DND-41 (cell line): ENCODE results near the gene PRKAB1.

Experiments
- ATAC-seq: fragments of 200-7000 bp; cut with Tn5 transposase; 3 replicates; pipeline ENCODE4 v1.9.1; 2021; ENCODE audit warnings: low read depth; ENCODE audit not compliant: insufficient read depth
- DNase-seq: peaks from one replicate; pipeline ENCODE4 v3.0.0-alpha.2; 2020
- H2AFZ ChIP-seq: 2 replicates; pipeline ENCODE4 v1.6.0; 2012; ENCODE audit warnings: low read depth, low read length
- H3K27ac ChIP-seq: 2 replicates; pipeline ENCODE4 v1.5.1; 2012; ENCODE audit warnings: low read length, inconsistent platforms
- H3K27me3 ChIP-seq: fragments of 200-600 bp; sonication (generic); 2 replicates; pipeline ENCODE4 v1.6.0; 2012; ENCODE audit warnings: low read length, mild to moderate bottlenecking, inconsistent platforms; ENCODE audit not compliant: insufficient read depth, poor library complexity
- H3K36me3 ChIP-seq: 2 replicates; pipeline ENCODE4 v1.5.1; 2012; ENCODE audit warnings: low read length, inconsistent platforms; ENCODE audit not compliant: insufficient read depth
- H3K4me1 ChIP-seq: 2 replicates; pipeline ENCODE4 v1.5.1; 2012; ENCODE audit warnings: mild to moderate bottlenecking, low read length; ENCODE audit not compliant: insufficient read depth
- H3K4me2 ChIP-seq: 2 replicates; pipeline ENCODE4 v1.6.0; 2012; ENCODE audit warnings: mild to moderate bottlenecking, moderate library complexity, low read length, inconsistent platforms; ENCODE audit not compliant: insufficient read depth
- H3K4me3 ChIP-seq, 2 experiments: fragments of 200-600 bp in 1 of 2; shearing (Covaris generic) in 1 of 2; 2 replicates each; pipeline ENCODE4 v1.5.1; 2012 to 2016; ENCODE audit warnings: inconsistent platforms in 2 of 2, low read length in 2 of 2, mild to moderate bottlenecking in 2 of 2, low read depth in 1 of 2, moderate library complexity in 1 of 2
- H3K79me2 ChIP-seq: 2 replicates; pipeline ENCODE4 v1.6.0; 2012; ENCODE audit warnings: low read length, inconsistent platforms; ENCODE audit not compliant: insufficient read depth
- H3K9ac ChIP-seq: 2 replicates; pipeline ENCODE4 v1.6.0; 2012; ENCODE audit warnings: low read depth, mild to moderate bottlenecking, inconsistent platforms, low read length, moderate library complexity
- H3K9me3 ChIP-seq: 2 replicates; pipeline ENCODE4 v1.5.1; 2012; ENCODE audit warnings: low read length, moderate library complexity, mild to moderate bottlenecking, inconsistent platforms; ENCODE audit not compliant: insufficient read depth, severe bottlenecking
- H4K20me1 ChIP-seq: 2 replicates; pipeline ENCODE4 v1.6.0; 2012; ENCODE audit warnings: low read length; ENCODE audit not compliant: insufficient read depth
- EZH2 ChIP-seq: IDR thresholded peaks from 3 replicates; pipeline ENCODE4 v1.6.1; 2012; ENCODE audit warnings: borderline replicate concordance, low read depth, mild to moderate bottlenecking, moderate library complexity, low read length, inconsistent platforms; ENCODE audit not compliant: severe bottlenecking
- TF ChIP-seq, protein P1 (sequence below): IDR thresholded peaks from 2 replicates; pipeline ENCODE4 v1.5.1; 2012; ENCODE audit warnings: borderline replicate concordance, low read length, moderate library complexity, mild to moderate bottlenecking; ENCODE audit not compliant: poor library complexity, severe bottlenecking; ENCODE audit errors: extremely low read depth

The PRKAB1 gene

DNA sequence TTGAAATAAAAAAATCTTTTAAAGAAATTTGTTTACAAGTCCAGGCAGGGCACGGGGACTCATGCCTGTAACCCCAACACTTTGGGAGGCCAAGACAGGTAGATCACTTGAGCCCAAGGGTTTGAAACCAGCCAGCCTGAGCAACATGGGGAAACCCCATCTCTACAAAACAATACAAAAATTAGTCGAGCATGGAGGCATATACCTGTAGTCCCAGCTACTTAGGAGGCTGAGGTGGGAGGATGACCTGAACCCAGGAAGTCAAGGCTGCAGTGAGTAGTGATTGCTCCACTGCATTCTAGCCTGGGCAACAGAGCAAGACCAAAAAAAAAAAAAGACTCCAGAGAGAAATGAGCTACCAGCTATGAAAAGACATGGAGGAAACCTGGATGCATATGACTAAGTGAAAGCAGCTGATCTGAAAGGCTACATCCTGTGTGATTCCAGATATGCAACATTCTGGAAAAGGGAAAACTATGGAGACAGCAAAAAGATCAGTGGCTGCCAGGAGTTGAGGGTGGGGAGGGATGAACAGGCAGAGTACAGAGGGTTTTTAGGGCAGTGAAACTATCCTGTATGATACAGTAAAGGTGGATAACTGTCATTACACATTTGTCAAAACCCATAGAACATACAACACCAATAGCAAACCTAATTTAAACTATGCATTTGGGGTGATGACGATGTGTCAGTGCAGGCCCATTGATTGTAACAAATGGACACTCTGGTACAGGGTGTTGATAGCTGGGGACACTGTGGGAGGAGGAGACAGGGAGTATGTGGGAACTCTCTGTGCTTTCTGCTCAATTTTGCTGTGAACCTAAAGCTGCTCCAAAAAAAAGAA, 59.9 kb downstream of the PRKAB1 start:
- Histone ChIP-seq H3K79me2 (no peaks in the 10 kb centered on the region), H3K27me3 (no peaks in the 10 kb centered on the region), H3K36me3 (peaks cover 67% of the 10 kb centered on the region), H2AFZ (no peak overlapping the region), H3K9ac (no peak overlapping the region), H3K4me1 (no peaks in the 10 kb centered on the region), H3K4me3 (no peak overlapping the region), H4K20me1 (no peaks in the 10 kb centered on the region; the same call in 1 of the 2 replicates), H3K4me2 (no peak overlapping the region), H3K9me3 (no peaks in the 10 kb centered on the region), H3K27ac (no peak overlapping the region)
- TF ChIP-seq EZH2: no peak
- TF ChIP-seq, protein P1, sequence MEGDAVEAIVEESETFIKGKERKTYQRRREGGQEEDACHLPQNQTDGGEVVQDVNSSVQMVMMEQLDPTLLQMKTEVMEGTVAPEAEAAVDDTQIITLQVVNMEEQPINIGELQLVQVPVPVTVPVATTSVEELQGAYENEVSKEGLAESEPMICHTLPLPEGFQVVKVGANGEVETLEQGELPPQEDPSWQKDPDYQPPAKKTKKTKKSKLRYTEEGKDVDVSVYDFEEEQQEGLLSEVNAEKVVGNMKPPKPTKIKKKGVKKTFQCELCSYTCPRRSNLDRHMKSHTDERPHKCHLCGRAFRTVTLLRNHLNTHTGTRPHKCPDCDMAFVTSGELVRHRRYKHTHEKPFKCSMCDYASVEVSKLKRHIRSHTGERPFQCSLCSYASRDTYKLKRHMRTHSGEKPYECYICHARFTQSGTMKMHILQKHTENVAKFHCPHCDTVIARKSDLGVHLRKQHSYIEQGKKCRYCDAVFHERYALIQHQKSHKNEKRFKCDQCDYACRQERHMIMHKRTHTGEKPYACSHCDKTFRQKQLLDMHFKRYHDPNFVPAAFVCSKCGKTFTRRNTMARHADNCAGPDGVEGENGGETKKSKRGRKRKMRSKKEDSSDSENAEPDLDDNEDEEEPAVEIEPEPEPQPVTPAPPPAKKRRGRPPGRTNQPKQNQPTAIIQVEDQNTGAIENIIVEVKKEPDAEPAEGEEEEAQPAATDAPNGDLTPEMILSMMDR: no peak
- DNase-seq: no peak
- ATAC-seq: no peak

GRCh38 chr12:119728444-119728745, 60.5 kb downstream of the PRKAB1 start:
- H3K4me3 ChIP-seq: no peak overlapping the region
- no peak overlapping the region for H3K27ac ChIP-seq
- H3K9me3 ChIP-seq: no peaks in the 10 kb centered on the region
- no peaks in the 10 kb centered on the region for H3K79me2 ChIP-seq
- H3K36me3 ChIP-seq: peaks cover 72% of the 10 kb centered on the region
- H3K9ac ChIP-seq: no peak overlapping the region
- DNase-seq (no peak), ATAC-seq (no peak)
- no peaks in the 10 kb centered on the region for H3K27me3 ChIP-seq
- no peaks in the 10 kb centered on the region; the same call in 1 of the 2 replicates for H4K20me1 ChIP-seq
- no peak overlapping the region for H2AFZ ChIP-seq
- H3K4me2 ChIP-seq: no peak overlapping the region
- no peak for TF ChIP-seq EZH2
- TF ChIP-seq, protein P1: no peak
- H3K4me1 ChIP-seq: no peaks in the 10 kb centered on the region

DNA sequence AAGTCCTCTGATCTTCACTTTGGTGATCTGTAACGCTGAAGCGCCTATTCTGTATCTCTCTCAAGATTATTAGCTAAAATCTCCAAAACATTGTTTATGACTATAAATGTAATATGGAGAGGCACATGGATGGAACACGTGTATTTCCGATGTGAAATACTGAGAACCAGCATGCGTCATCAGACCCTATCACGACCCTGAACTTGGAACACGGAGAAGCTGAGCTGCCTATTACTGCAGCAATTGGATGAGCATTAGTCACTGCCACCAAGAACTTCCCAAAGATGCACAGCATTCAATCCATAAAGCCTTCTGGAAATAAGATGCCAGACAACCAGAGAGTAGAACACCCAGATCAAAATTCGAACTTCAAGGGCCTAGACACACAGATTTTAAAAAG, 61.9 kb downstream of the PRKAB1 start:
- Histone ChIP-seq H3K4me3 (no peak overlapping the region), H3K9ac (no peak overlapping the region), H3K27ac (no peak overlapping the region), H3K79me2 (no peaks in the 10 kb centered on the region), H3K4me1 (no peaks in the 10 kb centered on the region), H3K27me3 (no peaks in the 10 kb centered on the region), H4K20me1 (no peaks in the 10 kb centered on the region; the same call in 1 of the 2 replicates), H2AFZ (no peak overlapping the region), H3K9me3 (no peaks in the 10 kb centered on the region), H3K36me3 (peaks cover 76% of the 10 kb centered on the region), H3K4me2 (no peak overlapping the region)
- ATAC-seq (no peak), DNase-seq (no peak)
- TF ChIP-seq, protein P1: no peak
- no peak for TF ChIP-seq EZH2

DNA sequence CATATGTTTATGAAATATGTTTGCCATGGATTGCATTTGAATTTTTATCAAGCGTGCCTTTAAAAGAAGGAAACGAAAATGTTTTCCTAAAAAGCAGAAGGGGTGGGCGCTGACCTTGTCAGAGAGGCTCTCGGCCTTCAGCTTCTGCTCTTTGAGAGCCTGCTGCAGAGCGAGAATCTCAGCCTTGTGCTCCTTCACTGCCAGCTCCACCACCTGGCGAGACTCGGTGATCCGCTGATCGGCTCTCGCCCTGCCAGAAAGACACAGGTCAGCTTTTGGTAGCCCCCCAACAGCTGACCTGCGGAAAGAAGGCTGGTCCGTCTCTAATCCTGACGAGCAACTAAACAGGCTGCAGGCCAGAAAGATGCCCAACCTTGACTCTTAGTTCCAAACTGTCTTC, 62.4 kb downstream of the PRKAB1 start:
- H3K27ac ChIP-seq: no peak overlapping the region
- H3K4me2 ChIP-seq: no peak overlapping the region
- H3K9me3 ChIP-seq: no peaks in the 10 kb centered on the region
- H3K4me3 ChIP-seq: no peak overlapping the region
- H3K79me2 ChIP-seq: no peaks in the 10 kb centered on the region
- TF ChIP-seq, protein P1: no peak
- no peaks in the 10 kb centered on the region; the same call in 1 of the 2 replicates for H4K20me1 ChIP-seq
- no peaks in the 10 kb centered on the region for H3K27me3 ChIP-seq
- DNase-seq: no peak
- H2AFZ ChIP-seq: no peak overlapping the region
- no peak for ATAC-seq
- H3K9ac ChIP-seq: no peak overlapping the region
- H3K4me1 ChIP-seq: no peaks in the 10 kb centered on the region
- peaks cover 80% of the 10 kb centered on the region for H3K36me3 ChIP-seq
